NCI-H2081 treated with DMSO at 0.1 percent for 48 hours (cell line): ENCODE data around the gene IQSEC1.

Source experiments
- DNase-seq: peaks from one replicate; lab custom pipeline; 2025; lab: John Stamatoyannopoulos, UW

The IQSEC1 gene

DNA sequence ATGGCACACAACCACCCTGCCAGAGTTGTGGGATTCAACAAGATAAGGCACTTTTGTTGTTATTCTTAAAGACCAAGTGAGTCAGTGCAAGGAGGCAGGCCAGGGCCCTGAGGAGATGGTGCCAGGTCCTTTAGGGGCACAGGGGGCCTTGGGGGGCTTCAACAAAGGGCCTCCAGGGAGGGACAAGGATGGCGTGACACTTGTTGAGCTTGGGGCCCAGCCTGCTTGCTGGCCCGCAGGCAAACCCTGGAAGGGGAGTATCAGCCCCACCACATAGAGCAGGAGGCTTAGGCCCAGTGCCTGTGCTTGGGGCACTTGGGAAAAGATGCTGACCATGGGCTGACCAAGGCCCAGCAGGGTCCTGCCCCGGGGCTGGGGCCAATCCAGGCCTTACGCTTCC is 5.5 kb downstream of the IQSEC1 start:
- no peak for DNase-seq

DNA sequence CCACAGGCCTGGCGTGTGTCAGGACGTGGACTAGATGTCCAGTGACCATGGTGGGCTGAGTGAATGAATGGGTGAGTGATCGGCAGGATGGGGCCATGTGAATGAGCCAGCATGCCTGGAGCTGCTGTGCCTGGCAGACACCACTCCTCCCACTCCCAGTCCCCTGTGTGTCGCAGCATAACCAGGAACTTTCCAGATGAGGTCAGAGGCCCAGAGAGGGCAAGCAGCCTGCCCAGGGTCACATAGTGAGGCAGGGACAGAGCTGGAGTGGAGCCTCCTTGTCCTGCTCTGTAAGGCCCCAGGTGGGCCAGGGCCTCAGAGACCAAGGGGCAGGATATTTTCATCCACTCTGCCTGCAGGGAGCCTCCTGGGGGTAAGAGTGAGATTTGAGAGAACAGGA is 6.4 kb downstream of the IQSEC1 start:
- DNase-seq, result no peak

DNA sequence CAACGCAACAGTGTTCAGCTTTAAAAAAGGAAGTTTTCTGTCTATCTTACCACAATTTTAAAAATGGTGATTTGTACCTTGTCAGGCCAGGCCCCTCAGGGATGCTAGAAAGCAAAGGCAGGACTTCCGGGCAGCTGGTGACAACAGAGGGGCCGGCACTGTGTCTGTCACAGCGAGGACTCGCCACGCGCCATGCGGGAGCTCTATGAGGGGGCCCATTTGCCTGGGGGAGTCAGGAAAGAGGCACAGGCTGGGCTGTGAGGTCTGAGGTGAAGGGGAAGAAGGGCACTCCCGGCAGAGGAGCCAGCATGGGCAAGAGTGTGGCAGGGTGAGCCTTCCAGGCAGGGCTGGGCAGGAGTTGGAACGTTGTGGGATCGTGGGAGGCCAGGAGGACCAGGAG is 7.0 kb downstream of the IQSEC1 start:
- no peak for DNase-seq

DNA sequence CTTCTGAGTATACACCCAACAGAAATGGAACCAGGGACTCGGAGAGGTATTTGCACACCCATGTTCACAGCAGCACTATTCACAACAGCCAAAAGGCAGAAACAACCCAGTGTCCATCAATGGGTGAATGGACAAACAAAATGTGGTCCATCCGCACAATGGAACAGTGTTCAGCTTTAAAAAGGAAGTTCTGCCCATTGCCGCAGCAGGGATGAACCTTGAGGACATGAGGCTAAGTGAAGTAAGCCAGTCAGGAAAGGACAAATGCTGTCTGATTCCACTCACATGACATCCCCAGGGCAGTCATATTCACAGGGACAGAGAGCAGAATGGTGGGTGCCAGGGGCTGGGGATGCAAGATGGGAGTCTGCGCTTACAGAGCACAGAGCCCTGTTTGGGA is 7.5 kb downstream of the IQSEC1 start:
- DNase-seq, result no peak

DNA sequence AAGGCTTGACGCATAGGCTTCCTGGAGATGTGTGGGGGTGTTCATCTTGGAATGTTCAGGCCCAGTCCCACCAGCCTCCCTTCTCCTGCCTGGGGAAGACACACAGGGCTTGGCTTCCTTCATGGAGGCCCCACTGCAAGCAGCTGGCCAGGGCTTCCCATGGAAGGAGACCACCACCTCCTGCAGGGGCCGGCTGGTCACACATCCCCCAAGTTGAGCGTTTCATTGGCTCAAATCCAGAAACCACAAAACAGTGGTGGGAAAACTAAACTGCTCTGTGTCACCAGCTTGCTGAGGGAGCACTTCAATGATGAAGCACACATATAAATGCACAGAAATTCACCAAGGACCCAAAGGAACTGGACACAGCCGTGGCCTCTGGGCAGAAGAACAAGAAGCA is 8.3 kb downstream of the IQSEC1 start:
- no peak for DNase-seq

DNA sequence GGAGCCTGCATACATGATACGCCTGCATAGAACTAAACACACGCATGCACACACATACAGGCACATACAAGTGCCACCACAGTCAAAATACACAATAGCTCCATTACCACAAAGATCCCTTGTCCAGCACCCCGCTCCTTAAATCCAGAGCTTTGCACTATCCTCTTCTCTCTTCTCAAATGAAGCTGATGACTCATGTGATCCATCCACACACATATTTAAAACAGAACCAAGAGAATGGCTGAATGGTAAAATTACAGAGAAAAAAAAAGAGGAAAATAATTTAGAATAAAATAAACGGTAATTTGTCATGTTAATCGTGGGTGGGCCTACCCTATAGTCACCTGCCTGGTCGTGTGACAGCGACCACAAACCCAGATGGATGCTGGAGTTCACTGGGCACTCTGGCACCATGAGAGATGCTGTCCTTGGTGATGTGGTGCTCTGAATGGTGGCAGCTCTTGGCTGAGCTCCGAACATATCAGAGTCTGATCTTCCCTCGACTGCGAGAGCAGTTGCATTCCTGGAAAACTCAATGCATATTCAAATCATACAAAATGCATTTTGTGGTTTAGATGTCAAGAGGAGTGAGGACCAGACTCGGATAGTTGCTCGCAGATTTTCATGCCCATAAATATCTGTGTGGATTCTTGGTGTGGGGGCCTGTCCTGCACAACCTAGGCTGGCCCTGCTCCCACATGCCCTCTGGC is 8.9 kb downstream of the IQSEC1 start:
- no peak for DNase-seq

DNA sequence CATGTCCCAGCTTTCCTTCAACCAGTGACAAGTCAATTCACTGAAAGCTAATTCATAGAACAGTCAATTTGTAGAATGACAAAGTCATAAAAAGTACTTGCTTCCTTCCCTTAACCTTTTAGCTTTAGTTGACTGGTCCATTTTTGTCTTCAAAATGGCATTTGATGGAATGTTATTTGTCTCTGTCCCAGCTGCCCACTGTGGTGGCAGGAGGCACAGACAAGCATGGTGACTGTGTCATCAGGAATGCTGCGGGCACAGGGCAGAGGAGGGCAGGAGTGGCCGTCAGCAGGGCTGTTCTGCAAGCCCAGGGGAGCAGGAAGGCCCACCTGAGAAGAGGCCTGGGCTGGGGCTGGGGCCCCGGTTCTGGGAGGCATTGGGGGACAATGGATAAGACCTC is 10.0 kb downstream of the IQSEC1 start:
- DNase-seq, result no peak

DNA sequence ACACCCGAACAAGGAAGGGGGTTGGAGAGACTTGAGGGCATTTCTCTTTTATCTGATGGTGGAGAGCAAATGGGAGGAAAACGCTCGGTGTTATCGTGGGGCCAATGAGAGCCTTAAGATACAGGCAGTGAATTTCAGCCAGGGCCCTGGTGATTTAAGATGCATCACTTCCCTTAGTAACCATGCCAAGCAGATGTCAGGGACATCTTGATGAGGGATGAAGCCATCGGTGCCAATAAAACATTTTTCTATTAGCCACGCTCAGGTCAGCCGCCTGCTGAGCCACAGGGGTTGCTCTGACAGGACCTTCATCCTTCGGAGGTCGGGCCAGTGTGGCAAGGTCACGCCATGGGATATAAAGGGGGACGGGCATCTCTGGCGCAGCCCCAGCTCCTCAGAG is 10.6 kb downstream of the IQSEC1 start:
- no peak for DNase-seq

DNA sequence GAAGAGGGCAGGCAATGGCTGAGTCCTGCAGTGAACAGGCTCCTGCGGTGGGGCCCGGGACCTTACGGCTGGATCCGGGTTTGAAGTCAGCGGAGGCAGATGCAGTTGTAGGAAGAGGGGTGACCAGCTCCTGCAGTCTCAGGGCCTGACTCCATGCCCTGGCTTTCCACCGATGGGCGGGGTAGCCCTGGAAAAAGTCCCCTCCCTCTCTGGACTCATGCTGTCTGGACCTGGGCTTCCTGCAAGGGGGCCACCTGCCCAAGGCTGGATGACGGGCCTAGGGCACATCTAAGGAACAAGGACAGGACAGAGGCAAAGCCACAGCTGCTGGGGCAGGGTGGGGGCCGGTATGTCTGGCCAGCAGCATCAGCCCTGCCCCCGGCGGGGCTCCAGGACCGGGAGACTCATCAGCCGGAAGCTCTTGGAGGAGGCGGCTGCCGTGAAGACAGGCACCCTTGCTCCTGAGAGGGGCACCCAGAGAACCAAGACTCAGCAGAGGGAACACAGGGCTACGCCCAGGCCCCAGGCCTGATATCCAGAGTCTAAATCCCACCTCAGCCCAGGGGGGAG is 12.8 kb downstream of the IQSEC1 start:
- DNase-seq, result no peak

DNA sequence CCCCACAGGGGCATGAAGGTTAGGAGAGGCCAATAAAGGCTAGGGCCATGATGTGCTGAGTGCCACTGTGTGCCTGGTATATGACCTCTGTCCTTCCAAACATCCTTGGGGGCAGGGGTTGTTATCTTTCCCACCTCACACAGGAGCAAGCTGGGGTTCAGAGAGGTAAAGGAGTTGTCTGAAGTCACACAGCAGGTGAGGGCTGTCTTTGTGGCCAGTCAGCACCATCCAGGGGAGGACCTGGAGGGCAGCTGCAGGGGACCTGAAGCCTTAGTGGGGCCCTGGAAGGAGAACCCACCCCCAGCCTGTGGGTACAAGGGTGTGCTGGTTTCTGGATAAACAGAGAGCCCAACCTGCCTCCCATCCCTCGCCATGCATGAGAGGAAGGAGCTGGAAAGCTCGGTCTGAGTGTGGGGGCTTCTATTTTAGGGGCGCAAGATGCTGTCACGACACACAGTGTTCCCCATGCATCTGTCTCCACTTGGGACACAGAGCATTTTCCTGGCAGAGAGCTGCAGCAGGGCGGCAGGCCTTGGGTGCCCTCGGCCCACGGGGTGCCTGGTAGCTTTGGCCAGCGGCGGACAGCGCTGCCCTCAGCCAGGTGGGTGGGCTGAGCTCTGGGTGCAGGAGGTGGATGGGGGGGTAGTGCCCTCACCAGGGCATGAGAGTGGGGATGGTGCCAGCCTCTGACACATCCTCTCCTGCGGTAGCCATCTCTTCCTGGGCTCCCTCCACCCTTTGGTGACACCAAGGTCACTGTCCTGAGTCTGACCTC is 14.7 kb downstream of the IQSEC1 start:
- no peak for DNase-seq

DNA sequence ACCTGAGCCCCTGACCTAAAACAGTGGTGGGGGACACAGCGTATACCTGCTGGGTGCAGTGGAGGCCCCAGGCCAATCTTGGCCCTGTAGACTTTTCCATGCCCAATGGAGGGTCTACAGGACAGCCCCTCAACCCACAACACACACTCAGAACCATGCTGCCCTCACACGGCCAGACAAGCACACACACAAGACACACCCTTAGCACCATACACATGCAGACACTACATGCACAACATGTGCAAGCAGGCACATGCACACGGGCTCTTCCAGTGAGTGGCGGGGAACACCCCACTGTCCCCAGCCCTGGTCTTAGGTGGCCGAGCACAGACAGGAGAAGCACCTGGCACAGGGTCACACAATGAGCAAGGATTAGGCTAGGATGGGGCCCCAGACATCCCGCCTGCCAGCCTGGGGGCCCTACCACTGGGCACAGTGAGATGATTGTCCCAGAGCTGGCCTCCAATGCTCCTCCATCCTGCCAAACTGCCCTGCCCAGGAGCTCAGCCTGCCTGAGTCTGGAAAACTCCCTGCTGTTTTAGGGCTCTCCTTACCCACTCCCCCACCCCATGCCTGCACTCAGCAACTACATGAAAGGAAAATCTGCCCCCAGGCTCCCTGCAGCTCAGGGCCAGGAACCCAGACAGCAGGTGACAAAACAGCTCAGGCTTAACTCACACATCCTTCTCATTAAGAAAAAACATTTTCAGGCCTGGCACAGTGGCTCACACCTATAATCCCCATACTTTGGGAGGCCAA is 15.8 kb downstream of the IQSEC1 start:
- DNase-seq, result no peak

DNA sequence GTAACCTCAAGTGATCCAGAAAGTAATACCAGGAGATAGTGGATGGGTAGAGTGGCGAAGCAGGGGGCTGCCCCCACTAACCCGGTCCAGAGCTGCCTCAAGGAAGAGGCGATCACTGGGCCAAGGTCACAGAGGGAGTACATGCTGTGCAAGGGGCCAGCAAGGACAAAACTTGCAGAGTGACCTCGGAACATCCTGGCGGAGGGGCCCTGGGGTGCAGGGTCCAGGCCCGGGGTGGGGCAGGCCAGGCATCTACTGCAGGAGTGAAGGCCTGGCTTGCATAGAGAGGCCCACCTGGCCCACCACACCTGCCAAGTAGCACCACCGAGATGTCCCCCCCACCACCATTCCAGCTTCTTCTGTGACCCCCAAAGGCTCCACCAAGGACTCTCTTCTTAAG is 17.6 kb downstream of the IQSEC1 start:
- no peak for DNase-seq

DNA sequence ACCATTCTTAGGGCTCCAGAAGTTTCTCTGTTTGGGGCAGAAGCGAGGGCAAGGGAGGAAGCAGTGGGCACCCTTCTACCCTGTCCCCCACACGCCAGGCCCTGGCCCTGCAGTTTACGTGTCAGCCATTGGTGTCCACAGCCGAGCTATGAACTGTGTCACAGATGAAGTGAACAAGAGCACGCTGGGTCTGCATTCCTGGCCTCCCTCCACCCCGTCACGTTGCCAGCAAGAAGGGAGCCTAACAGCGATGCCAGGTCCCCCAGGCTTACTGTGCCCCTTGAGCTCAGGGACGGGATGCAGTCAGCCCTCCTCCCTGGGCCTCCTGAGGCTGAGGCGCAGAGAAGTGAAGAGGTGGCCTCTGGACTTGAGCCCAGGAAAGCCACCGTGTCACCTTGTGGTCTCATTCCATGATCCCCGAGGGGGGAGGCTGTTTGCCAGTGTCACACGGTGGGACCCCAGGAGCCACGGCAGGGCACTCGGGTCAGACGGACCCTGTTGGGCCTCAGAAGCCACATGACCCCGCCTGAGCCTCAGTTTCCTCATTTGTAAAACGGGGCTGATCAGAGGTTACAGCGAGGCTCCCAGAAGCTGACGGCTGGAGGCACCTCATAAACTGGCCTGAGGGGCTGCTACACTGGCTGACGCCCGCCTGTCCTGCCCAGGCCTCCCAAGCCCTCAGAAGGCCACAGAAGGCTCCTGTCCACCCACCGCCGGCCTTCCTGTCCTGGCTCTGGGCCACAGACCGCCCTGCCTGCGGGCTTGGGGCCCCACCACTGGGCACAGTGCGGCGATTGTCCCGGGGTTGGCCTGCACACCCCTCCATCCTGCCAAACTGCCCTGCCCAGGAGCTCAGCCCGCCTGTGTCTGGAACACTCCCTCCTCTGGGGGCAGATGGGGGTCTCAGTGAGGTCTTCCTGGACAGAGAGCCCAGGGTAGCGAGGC is 18.6 kb downstream of the IQSEC1 start:
- DNase-seq, result no peak

DNA sequence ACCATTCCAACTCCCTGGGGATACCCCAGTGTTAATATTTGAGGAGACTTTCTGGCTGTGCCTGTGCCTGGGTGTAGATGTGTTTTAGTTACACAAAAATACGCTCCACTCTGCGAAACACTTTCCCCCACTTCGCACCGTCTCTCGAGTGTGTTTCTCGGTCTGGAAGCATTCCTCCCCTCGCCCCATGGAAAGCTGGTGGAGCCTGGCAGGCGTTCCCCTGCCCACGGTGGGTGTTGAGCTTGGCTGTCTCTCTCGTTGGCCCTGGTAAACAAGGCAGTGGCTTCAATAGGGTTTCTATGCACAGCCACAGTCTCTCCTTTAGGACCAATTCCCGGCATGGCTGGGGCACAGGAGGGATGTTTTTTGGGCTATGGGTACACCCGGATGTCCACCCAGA is 19.3 kb downstream of the IQSEC1 start:
- DNase-seq, result no peak

DNA sequence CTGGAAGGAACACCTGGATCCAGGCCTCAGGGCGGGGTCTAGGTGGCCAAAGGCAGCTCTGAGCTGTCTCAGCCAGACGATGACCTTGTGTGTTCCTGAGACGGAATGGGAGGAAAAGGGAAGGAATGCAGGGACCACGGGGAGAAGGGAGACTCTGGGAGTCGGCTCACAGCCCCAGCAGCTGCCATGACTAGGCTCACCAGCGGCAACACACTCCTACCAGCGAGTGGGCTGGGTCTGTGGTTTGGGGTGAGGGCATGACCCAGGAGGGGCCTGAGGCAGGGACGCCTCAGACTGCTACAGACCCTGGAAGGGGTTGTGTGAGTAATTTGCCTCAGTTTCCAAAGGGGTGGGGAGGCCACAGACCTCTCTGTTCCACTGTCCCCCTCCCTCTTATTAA is 19.8 kb downstream of the IQSEC1 start:
- no peak for DNase-seq

DNA sequence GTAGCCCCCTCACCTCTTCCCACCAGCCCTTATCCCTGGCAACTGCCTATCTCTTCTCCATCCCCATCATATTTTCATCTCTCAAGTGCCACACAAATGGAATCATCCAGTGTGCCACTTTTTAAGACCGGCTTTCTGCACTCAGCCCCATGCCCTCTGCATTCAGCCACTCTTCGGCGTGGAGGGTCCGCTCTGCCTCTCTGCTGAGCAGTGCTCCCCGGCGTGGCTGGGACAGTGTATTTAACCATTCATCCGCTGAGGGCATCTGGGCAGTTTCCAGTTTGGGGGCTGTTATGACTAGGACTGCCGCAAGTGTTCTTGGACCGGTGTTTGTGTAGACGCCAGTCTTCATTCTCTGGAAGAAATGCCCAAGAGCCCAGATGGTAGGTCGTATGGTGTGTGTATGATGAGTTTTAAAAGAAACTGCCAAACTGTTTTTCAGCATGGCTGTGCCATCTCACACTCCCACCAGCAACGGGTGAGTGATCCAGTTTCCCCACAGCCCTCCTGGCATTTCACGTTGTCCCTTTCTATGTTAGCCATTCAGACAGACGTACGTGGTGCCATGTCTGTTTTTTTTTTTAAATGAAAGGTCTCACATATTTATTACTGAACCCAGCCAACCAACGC is 20.9 kb downstream of the IQSEC1 start:
- no peak for DNase-seq

DNA sequence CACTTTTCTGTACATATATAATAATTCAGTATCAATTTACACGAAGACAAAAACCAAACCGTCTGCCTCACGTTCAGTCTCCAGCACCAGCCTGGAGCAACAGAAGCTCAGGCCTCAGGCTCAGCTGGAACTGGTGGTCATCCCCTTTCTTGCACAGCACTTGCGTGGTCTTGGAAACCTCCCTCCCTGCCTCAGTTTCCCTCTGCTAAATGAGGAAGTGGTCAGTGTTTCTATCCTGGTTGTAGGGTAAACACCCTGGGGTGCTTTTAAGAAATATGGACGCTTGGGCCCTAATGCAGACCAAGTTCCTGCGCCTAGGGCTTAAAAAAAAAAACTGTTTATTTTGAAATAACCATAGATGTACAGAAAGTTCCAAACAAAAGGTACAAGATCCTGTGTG is 21.6 kb downstream of the IQSEC1 start:
- DNase-seq, result no peak

DNA sequence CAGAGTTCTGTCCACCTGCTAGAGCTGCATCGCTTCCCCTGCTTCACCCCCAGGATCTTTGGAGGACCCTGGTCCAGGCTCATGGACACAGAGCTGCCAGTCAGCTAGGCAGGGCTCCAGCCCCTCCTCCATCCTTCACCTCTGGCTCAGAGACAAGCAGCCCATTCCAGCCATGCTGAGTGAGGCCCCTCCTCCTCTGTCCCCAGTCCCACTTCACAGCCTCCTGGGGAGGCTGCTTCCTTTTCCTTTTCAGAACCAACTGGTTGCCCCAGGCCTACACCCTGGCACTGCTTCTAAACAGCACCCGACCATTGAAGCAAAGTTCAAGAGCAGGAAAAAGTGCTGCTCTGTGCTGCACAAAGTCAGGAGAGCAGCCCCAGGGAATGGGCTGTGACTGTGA is 22.2 kb downstream of the IQSEC1 start:
- no peak for DNase-seq

DNA sequence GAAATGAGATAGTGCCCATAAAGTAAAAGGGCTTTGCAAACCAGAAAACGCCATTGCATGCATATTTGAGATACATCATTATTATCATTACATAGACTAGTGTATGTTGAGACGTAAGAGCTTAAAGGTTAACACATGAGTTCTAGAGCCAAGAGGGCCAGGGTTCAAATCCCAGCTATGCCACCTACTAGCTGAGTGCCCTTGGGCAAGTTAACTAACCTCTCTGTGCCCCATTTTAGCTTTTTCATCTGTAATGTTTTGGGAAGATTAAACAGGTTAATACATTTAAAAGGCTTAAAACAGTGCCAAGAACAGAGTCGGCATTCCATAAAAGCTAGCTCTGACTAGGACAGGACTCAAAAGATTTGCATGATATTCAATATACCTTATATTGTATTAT is 22.8 kb downstream of the IQSEC1 start:
- no peak for DNase-seq

DNA sequence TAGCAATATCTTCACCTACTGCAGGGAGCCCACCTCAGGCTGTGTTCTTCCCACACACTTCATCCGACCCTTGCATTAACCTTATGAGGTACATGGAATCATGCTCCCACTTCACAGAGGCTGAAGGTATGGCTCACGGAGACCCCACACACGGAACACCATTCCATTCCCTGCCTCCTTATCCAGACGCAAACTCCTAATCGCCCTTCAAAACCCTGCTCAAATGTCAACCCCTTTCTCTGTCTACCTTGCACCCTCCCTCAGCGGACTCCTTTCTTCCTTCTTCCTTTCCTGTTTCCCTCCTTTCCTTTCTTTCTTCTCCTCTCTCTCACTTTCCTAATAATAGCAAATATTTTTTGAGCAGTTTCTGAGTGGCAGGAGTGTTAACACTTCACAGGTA is 23.8 kb downstream of the IQSEC1 start:
- DNase-seq, result no peak
